GM12891 (cell line): ENCODE results near the gene CHPF2.

Experiments used
- PAX5 ChIP-seq: IDR thresholded peaks from 2 replicates; pipeline ENCODE4 v1.6.1; 2011; ENCODE audit warnings: low read length, moderate library complexity, mild to moderate bottlenecking; ENCODE audit not compliant: insufficient read depth, severe bottlenecking
- POLR2A ChIP-seq: IDR thresholded peaks from 2 replicates; pipeline ENCODE4 v1.6.1; 2011; ENCODE audit warnings: low read depth, low read length, control low read depth
- POLR2AphosphoS5 ChIP-seq: IDR thresholded peaks from 2 replicates; pipeline ENCODE4 v1.6.1; 2011; ENCODE audit warnings: low read depth, low read length, control low read depth
- POU2F2 ChIP-seq: IDR thresholded peaks from 2 replicates; pipeline ENCODE4 v1.6.1; 2011; ENCODE audit warnings: low read depth, mild to moderate bottlenecking, control low read depth, low read length, moderate library complexity
- TAF1 ChIP-seq: IDR thresholded peaks from 2 replicates; pipeline ENCODE4 v1.6.1; 2011; ENCODE audit warnings: low read depth, low read length, control low read depth

GRCh38 chr7:151215396-151215795, 16.9 kb upstream of the CHPF2 start:
- TF ChIP-seq POLR2A: no peak
- no peak for TF ChIP-seq TAF1
- TF ChIP-seq POLR2AphosphoS5: no peak
- no peak for TF ChIP-seq PAX5
- TF ChIP-seq POU2F2: no peak
